HepG2 (cell line): ENCODE results near the gene SPACA4. TPM values are rescaled to one million over a fixed set of nuclear protein-coding genes. Genes with fewer than 3 reads are reported as not detected.
A peak's percentile ranks its signal among the peaks of the same experiment; 100 is the strongest.

Source experiments
- IRF2 ChIP-seq: IDR thresholded peaks from 2 replicates; pipeline ENCODE4 v1.6.1; 2018; ENCODE audit warnings: missing genetic modification reagents, missing compliant biosample characterization
- MED8 ChIP-seq: sonication (generic); formaldehyde crosslinking; IDR thresholded peaks from 2 replicates; pipeline ENCODE4 v1.8.1; 2023; ENCODE audit warnings: mild to moderate bottlenecking, missing genetic modification reagents; ENCODE audit not compliant: insufficient replicate concordance
- NCOR1 ChIP-seq: fragments of 200-600 bp; sonication (generic); IDR thresholded peaks from 2 replicates; pipeline ENCODE4 v1.7.0; 2017; ENCODE audit warnings: antibody characterized with exemption, low read length, borderline replicate concordance
- NFATC3 ChIP-seq: sonication (generic); formaldehyde crosslinking; IDR thresholded peaks from 2 replicates; pipeline ENCODE4 v1.5.1; 2020; ENCODE audit warnings: mild to moderate bottlenecking, missing genetic modification reagents
- NFIC ChIP-seq: IDR thresholded peaks from 2 replicates; pipeline ENCODE4 v1.6.1; 2012; ENCODE audit warnings: mild to moderate bottlenecking, low read length, inconsistent platforms
- ONECUT2 ChIP-seq: sonication (generic); formaldehyde crosslinking; IDR thresholded peaks from 2 replicates; pipeline ENCODE4 v1.4.0; 2020; ENCODE audit warnings: missing genetic modification reagents
- PITX1 ChIP-seq: sonication (generic); formaldehyde crosslinking; IDR thresholded peaks from 2 replicates; pipeline ENCODE4 v1.5.1; 2020; ENCODE audit warnings: mild to moderate bottlenecking, missing genetic modification reagents
- RARG ChIP-seq: sonication (generic); formaldehyde crosslinking; IDR thresholded peaks from 2 replicates; pipeline ENCODE4 v1.4.0; 2020; ENCODE audit warnings: low read depth, mild to moderate bottlenecking, missing genetic modification reagents
- REL ChIP-seq: sonication (generic); formaldehyde crosslinking; conservative IDR thresholded peaks from 2 replicates; pipeline ENCODE4 v1.8.0; 2022; ENCODE audit warnings: mild to moderate bottlenecking, missing genetic modification reagents, moderate library complexity
- SALL1 ChIP-seq: sonication (generic); formaldehyde crosslinking; IDR thresholded peaks from 2 replicates; pipeline ENCODE4 v1.8.0; 2022; ENCODE audit warnings: mild to moderate bottlenecking, missing genetic modification reagents
- ZNF260 ChIP-seq: sonication (generic); formaldehyde crosslinking; IDR thresholded peaks from 2 replicates; pipeline ENCODE4 v1.4.0; 2020; ENCODE audit warnings: missing genetic modification reagents, low read depth, mild to moderate bottlenecking, borderline replicate concordance
- ZNF547 ChIP-seq: sonication (generic); formaldehyde crosslinking; IDR thresholded peaks from 2 replicates; pipeline ENCODE4 v1.5.1; 2020; ENCODE audit warnings: mild to moderate bottlenecking, missing genetic modification reagents
- ZNF749 ChIP-seq: sonication (generic); formaldehyde crosslinking; IDR thresholded peaks from 2 replicates; pipeline ENCODE4 v1.8.0; 2022; ENCODE audit warnings: mild to moderate bottlenecking, missing genetic modification reagents, moderate library complexity, borderline replicate concordance
- polyA plus RNA-seq, 8 experiments: library from polyadenylated mRNA; depleted of rRNA in 3 of 8; stranded (reverse) in 7 of 8; unstranded in 1 of 8; fragments of >200 nt; fragmentation: Illumina TruSeq in 4 of 8; extraction: Trizol in 4 of 8; gene quantifications; 2 replicates each; pipeline versions ENCODE4 v1.2.1 to v1.2.3, GENCODE V29; 2011 to 2016; ENCODE audit warnings: low read depth in 4 of 8, missing spikeins in 1 of 8, mixed read lengths in 1 of 8; ENCODE audit not compliant: insufficient read depth in 1 of 8
- total RNA-seq, 5 experiments: library from RNA; depleted of rRNA; stranded (reverse); fragments of >200 nt; fragmentation: Illumina TruSeq; extraction: Trizol; gene quantifications; 2 replicates each; pipeline ENCODE4 v1.2.3, GENCODE V29; 2016; ENCODE audit warnings: low read depth in 1 of 5
- TF ChIP-seq, protein P1 (sequence below): sonication (generic); formaldehyde crosslinking; IDR thresholded peaks from 2 replicates; pipeline ENCODE4 v1.5.1; 2020; ENCODE audit warnings: mild to moderate bottlenecking, missing genetic modification reagents, borderline replicate concordance
- TF ChIP-seq, protein P2 (sequence below): sonication (generic); formaldehyde crosslinking; IDR thresholded peaks from 2 replicates; pipeline ENCODE4 v1.4.0; 2020; ENCODE audit warnings: missing genetic modification reagents
- TF ChIP-seq, protein P3 (sequence below): sonication (generic); formaldehyde crosslinking; IDR thresholded peaks from 2 replicates; pipeline ENCODE4 v1.5.0; 2020; ENCODE audit warnings: mild to moderate bottlenecking, missing genetic modification reagents, borderline replicate concordance
- TF ChIP-seq, protein P4 (sequence below): sonication (generic); formaldehyde crosslinking; IDR thresholded peaks from 2 replicates; pipeline ENCODE4 v1.8.1; 2023; ENCODE audit warnings: mild to moderate bottlenecking, missing genetic modification reagents

The SPACA4 gene
- total and polyA plus RNA-seq, 2 of the 13 experiments (the other 11 are each of a cell fraction or from before 2014, with no cell fraction given) = not detected

GRCh38 chr19:48637449-48637947, 31.0 kb downstream of the SPACA4 start (continued):
- TF ChIP-seq REL (CRISPR knock-in tag) (peak; percentile 94), ZNF260 (CRISPR knock-in tag) (no peak), PITX1 (CRISPR knock-in tag) (0 out of 2 replicates have a peak, but pooled peaks have one; percentile 49), MED8 (peak; percentile 40), ONECUT2 (CRISPR knock-in tag) (no peak), SALL1 (CRISPR knock-in tag) (peak; percentile 87), NFIC (no peak), RARG (CRISPR knock-in tag) (no peak), ZNF749 (peak; percentile 91), IRF2 (CRISPR knock-in tag) (peak; percentile 38; the same call in 1 of the 2 replicates), NFATC3 (CRISPR knock-in tag) (no peak; the same call in 1 of the 2 replicates), NCOR1 (peak; percentile 19; the same call in 1 of the 2 replicates), ZNF547 (CRISPR knock-in tag) (peak; percentile 90)
- TF ChIP-seq, protein P1, sequence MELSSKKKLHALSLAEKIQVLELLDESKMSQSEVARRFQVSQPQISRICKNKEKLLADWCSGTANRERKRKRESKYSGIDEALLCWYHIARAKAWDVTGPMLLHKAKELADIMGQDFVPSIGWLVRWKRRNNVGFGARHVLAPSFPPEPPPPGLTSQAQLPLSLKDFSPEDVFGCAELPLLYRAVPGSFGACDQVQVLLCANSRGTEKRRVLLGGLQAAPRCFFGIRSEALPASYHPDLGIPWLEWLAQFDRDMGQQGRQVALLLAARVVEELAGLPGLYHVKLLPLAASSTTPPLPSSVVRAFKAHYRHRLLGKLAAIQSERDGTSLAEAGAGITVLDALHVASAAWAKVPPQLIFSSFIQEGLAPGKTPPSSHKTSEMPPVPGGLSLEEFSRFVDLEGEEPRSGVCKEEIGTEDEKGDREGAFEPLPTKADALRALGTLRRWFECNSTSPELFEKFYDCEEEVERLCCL (CRISPR knock-in tag) = no peak
- TF ChIP-seq, protein P2, sequence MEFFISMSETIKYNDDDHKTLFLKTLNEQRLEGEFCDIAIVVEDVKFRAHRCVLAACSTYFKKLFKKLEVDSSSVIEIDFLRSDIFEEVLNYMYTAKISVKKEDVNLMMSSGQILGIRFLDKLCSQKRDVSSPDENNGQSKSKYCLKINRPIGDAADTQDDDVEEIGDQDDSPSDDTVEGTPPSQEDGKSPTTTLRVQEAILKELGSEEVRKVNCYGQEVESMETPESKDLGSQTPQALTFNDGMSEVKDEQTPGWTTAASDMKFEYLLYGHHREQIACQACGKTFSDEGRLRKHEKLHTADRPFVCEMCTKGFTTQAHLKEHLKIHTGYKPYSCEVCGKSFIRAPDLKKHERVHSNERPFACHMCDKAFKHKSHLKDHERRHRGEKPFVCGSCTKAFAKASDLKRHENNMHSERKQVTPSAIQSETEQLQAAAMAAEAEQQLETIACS (CRISPR knock-in tag) = no peak
- TF ChIP-seq, protein P3, sequence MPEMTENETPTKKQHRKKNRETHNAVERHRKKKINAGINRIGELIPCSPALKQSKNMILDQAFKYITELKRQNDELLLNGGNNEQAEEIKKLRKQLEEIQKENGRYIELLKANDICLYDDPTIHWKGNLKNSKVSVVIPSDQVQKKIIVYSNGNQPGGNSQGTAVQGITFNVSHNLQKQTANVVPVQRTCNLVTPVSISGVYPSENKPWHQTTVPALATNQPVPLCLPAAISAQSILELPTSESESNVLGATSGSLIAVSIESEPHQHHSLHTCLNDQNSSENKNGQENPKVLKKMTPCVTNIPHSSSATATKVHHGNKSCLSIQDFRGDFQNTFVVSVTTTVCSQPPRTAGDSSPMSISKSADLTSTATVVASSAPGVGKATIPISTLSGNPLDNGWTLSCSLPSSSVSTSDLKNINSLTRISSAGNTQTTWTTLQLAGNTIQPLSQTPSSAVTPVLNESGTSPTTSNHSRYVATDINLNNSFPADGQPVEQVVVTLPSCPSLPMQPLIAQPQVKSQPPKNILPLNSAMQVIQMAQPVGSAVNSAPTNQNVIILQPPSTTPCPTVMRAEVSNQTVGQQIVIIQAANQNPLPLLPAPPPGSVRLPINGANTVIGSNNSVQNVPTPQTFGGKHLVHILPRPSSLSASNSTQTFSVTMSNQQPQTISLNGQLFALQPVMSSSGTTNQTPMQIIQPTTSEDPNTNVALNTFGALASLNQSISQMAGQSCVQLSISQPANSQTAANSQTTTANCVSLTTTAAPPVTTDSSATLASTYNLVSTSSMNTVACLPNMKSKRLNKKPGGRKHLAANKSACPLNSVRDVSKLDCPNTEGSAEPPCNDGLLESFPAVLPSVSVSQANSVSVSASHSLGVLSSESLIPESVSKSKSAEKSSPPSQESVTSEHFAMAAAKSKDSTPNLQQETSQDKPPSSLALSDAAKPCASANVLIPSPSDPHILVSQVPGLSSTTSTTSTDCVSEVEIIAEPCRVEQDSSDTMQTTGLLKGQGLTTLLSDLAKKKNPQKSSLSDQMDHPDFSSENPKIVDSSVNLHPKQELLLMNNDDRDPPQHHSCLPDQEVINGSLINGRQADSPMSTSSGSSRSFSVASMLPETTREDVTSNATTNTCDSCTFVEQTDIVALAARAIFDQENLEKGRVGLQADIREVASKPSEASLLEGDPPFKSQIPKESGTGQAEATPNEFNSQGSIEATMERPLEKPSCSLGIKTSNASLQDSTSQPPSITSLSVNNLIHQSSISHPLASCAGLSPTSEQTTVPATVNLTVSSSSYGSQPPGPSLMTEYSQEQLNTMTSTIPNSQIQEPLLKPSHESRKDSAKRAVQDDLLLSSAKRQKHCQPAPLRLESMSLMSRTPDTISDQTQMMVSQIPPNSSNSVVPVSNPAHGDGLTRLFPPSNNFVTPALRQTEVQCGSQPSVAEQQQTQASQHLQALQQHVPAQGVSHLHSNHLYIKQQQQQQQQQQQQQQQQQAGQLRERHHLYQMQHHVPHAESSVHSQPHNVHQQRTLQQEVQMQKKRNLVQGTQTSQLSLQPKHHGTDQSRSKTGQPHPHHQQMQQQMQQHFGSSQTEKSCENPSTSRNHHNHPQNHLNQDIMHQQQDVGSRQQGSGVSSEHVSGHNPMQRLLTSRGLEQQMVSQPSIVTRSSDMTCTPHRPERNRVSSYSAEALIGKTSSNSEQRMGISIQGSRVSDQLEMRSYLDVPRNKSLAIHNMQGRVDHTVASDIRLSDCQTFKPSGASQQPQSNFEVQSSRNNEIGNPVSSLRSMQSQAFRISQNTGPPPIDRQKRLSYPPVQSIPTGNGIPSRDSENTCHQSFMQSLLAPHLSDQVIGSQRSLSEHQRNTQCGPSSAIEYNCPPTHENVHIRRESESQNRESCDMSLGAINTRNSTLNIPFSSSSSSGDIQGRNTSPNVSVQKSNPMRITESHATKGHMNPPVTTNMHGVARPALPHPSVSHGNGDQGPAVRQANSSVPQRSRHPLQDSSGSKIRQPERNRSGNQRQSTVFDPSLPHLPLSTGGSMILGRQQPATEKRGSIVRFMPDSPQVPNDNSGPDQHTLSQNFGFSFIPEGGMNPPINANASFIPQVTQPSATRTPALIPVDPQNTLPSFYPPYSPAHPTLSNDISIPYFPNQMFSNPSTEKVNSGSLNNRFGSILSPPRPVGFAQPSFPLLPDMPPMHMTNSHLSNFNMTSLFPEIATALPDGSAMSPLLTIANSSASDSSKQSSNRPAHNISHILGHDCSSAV (CRISPR knock-in tag) = no peak
- TF ChIP-seq, protein P4, sequence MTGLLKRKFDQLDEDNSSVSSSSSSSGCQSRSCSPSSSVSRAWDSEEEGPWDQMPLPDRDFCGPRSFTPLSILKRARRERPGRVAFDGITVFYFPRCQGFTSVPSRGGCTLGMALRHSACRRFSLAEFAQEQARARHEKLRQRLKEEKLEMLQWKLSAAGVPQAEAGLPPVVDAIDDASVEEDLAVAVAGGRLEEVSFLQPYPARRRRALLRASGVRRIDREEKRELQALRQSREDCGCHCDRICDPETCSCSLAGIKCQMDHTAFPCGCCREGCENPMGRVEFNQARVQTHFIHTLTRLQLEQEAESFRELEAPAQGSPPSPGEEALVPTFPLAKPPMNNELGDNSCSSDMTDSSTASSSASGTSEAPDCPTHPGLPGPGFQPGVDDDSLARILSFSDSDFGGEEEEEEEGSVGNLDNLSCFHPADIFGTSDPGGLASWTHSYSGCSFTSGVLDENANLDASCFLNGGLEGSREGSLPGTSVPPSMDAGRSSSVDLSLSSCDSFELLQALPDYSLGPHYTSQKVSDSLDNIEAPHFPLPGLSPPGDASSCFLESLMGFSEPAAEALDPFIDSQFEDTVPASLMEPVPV = peak; percentile 82; the same call in 1 of the 2 replicates
